GM12875 (cell line): ENCODE results near the gene SNCAIP.

Source experiments
- H3K4me3 ChIP-seq: one replicate; pipeline ENCODE4 v1.5.1; 2011; ENCODE audit warnings: low read depth, low read length, control low read depth
- TF ChIP-seq, protein P1 (sequence below): IDR thresholded peaks from 2 replicates; pipeline ENCODE4 v1.5.1; 2011; ENCODE audit warnings: low read depth, mild to moderate bottlenecking, control low read depth, inconsistent platforms, low read length, moderate library complexity, borderline replicate concordance; ENCODE audit not compliant: insufficient read depth

SNCAIP gene

DNA sequence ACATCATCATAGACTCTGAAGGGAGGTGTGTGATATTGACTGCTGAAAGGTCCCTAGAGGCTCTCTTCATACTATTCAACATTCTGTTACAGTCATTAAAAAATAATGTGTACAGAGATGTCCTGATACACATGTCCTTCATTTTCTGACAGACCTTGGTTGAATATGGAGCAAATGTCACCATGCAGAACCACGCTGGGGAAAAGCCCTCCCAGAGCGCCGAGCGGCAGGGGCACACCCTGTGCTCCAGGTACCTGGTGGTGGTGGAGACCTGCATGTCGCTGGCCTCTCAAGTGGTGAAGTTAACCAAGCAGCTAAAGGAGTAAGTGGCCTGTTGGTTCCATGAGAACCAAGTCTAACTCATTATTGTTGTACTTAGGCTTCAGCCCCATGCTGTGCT, 132.4 kb downstream of the SNCAIP start:
- TF ChIP-seq, protein P1, sequence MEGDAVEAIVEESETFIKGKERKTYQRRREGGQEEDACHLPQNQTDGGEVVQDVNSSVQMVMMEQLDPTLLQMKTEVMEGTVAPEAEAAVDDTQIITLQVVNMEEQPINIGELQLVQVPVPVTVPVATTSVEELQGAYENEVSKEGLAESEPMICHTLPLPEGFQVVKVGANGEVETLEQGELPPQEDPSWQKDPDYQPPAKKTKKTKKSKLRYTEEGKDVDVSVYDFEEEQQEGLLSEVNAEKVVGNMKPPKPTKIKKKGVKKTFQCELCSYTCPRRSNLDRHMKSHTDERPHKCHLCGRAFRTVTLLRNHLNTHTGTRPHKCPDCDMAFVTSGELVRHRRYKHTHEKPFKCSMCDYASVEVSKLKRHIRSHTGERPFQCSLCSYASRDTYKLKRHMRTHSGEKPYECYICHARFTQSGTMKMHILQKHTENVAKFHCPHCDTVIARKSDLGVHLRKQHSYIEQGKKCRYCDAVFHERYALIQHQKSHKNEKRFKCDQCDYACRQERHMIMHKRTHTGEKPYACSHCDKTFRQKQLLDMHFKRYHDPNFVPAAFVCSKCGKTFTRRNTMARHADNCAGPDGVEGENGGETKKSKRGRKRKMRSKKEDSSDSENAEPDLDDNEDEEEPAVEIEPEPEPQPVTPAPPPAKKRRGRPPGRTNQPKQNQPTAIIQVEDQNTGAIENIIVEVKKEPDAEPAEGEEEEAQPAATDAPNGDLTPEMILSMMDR: no peak
- no peak overlapping the region for H3K4me3 ChIP-seq

DNA sequence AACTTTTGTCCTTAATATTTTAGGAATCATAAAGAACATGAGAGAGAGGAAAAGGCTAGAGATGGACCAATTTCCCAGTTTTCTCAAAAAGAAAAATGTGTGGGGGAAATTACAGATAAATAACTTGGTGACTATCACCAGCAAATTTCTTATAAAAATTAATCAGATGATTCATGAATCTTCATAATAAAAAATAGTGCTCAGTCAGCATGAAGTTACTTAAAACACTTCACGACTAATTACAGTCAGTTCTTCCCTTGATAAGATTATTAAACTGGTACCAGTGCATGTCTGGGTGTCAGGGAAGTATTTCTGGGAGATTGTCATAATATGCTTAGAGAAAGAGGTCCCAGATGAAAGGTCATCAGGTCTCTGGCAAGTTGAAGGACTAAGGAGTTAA, 133.0 kb downstream of the SNCAIP start:
- TF ChIP-seq, protein P1: no peak
- H3K4me3 ChIP-seq: no peak overlapping the region

DNA sequence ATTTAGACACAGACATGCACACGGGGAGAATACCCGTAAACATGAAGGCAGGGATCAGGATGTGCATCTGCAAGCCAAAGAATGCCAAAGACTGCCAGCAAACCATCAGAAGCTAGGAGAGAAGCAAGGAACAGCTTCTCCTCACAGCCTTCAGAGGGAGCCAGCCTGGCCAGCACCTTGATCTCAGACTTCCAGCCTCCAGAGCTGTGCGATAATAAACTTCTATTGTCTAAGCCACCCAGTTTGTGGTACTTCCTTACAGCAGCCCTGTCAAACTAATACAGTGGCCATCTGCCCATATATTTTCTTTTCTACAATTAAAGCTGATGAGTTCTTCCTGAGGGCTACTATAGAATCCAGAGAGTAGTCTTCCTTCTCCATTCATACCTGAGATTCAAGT, 135.0 kb downstream of the SNCAIP start:
- TF ChIP-seq, protein P1: no peak
- H3K4me3 ChIP-seq: no peak overlapping the region

DNA sequence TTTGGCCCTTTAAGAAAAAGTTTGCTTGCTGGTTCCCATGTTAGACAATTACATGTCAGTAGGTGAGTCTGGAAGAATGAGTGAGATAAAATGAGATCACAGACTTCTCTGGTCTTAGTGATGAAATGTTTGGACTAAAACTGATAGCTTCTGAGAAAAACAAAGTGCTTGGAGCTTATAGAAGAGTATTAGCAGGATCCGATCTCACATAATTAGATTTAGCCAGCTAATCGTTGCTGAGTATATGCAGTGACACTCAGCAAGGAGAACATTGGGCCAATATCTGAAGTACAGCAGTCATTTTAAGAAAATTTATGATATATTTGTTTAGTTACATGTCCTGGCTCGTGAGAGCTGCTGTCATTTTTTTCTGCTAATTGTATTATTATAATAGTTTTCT, 135.8 kb downstream of the SNCAIP start:
- TF ChIP-seq, protein P1: no peak
- no peak overlapping the region for H3K4me3 ChIP-seq

DNA sequence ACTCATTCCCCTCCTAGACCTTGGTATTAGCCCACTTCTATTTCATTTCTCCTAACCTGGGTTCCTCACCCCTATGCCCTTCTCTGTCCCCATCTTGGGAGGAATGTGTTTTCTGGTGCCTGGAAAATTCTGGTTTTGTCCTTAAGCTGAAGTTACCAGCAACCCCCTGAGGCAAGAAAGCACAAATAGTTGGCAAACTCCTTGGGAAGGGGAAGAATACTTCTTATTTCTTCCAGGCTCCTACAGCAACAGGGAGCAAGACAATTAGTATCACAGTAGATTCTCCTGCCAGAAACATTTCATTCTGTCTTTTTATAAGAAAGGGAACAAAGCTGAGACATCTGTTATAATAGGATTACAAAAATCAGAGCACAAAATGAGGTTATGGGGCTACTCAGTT, 142.5 kb downstream of the SNCAIP start:
- no peak overlapping the region for H3K4me3 ChIP-seq
- TF ChIP-seq, protein P1: no peak

DNA sequence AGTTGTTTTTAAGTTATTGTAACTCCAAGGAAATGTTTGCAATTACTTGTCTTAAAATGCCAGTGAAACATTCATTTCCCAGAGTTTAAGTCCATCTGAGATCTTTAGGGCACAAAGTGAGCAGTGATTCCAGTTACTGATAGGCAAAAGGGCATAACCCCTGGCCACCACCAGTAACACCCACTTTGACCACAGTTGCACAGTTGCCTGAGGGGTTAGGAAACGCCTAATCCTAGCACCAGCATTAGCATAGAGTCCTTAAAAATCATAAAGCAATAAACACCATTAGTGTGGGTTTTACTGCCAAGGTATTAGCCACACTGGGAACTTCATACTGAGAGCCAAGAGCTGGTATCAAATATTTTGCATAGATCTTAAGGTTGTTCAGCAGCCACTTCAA, 143.9 kb downstream of the SNCAIP start:
- TF ChIP-seq, protein P1: no peak

DNA sequence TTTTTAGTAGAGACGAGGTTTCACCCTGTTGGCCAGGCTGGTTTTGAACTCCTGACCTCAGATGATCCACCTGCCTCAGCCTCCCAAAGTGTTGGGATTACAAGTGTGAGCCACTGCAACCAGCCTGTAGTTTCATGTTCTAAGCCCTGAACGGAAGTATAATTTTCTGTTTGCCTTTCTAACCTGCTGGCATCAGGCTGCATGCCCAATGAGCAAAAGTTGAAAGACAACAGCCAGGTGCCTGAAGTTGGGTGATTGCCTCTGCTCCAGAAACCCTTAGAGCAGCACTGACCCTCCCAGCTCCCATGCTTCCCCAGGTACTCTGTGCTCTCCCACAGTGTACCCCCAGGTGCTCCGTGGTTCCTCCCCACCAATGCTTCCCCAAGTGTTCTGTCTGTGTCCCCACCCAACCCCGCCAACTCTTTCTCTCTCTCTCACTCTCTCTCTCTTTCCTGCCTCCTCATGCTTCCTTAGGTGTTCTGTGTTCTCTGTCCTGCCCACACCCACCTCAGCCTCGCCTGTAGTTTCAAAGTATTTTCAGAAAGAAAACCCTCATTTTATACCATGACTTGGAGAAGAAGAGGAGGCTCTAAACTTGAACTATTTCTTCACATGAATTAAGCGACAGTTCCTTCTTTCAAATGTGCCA, 145.3 kb downstream of the SNCAIP start:
- H3K4me3 ChIP-seq: no peak overlapping the region
- TF ChIP-seq, protein P1: no peak

More for the DNA sequence above, 143.9 kb downstream of the SNCAIP start:
- no peak overlapping the region for H3K4me3 ChIP-seq
